ENCODE results near the gene STRN. TPM values are rescaled to one million over a fixed set of nuclear protein-coding genes. Genes with fewer than 3 reads are reported as not detected.

Gene STRN
- total and polyA plus RNA-seq, 9 of the 15 experiments (the other 6 are each of a cell fraction or from before 2014, with no cell fraction given) = 1.3 to 31.2 (median 20.0) TPM

GRCh38 chr2:36801088-36801487, 165.2 kb downstream of the STRN start (continued):
- TF ChIP-seq CTCF (IDR thresholded peaks at IDR 0.05 in 2 of 3, conservative IDR thresholded peaks at IDR 0.05 in 1 of 3; ENCODE audit: insufficient read depth in 2 of 3, low read depth in 1 of 3, low read length in 3 of 3) = no peak
- TF ChIP-seq POU5F1 (IDR thresholded peaks at IDR 0.05; ENCODE audit: borderline replicate concordance, low read depth, low read length, partially characterized antibody) = no peak

GRCh38 chr2:36800381-36800780, 166.0 kb downstream of the STRN start:
- no peaks in the 10 kb centered on the region for H3K9me3 ChIP-seq (replicated peaks; ENCODE audit: control insufficient read depth, insufficient read depth, low read depth, low read length)
- H3K4me3 ChIP-seq = no peak overlapping the region
- CTCF ChIA-PET (ENCODE audit: low intra/inter-chr PET ratio) = no interaction called here
- H3K79me2 ChIP-seq (ENCODE audit: control insufficient read depth, insufficient read depth, low read length) = no peaks in the 10 kb centered on the region
- in situ Hi-C loops (cut with MboI) = no loop called here
- no peak overlapping the region for H3K4me2 ChIP-seq (ENCODE audit: insufficient read depth, low read length)
- ATAC-seq (peak; percentile 70), DNase-seq (ENCODE audit: extremely low read depth in 1 of 4, low spot score in 3 of 4) (peak in 2 of 4 experiments; percentile 17 to 22), FAIRE-seq (no peak)
- peaks cover 23% of the 10 kb centered on the region in 2 experiments; a peak in 4 of 5 replicates for H3K27me3 ChIP-seq (ENCODE audit: control insufficient read depth in 2 of 2, insufficient read depth in 2 of 2, low read length in 2 of 2)
- H3K9ac ChIP-seq (ENCODE audit: insufficient read depth in 1 of 2, low read depth in 2 of 2, low read length in 2 of 2) = no peak overlapping the region
- POLR2A ChIA-PET = interaction anchor here (0.7 kb wide), 1 partner anchor 10 kb away, joined by 3 read pairs; no protein-coding TSS in a partner anchor
- intact Hi-C loops (cut with micrococcal nuclease) = no loop called here
- no peak overlapping the region for H2AFZ ChIP-seq (ENCODE audit: low read depth, low read length)
- H4K20me1 ChIP-seq (replicated peaks; ENCODE audit: control insufficient read depth, insufficient read depth, low read length) = no peaks in the 10 kb centered on the region
- 5% methylated on average over 11 of the region's 11 CpGs for WGBS (ENCODE audit: insufficient coverage, low coverage, missing lambda C conversion rate)
- no peaks in the 10 kb centered on the region for H3K36me3 ChIP-seq (ENCODE audit: control insufficient read depth, insufficient read depth, low read length)
- H3K27ac ChIP-seq (ENCODE audit: extremely low read depth, low read depth, low read length) = no peak overlapping the region
- no peaks in the 10 kb centered on the region for H3K9me1 ChIP-seq (ENCODE audit: control insufficient read depth, insufficient read depth, low read length)
- no TSS peak for BruUV-seq (replicated peaks)
- H3K4me1 ChIP-seq (replicated peaks in 1 of 2; ENCODE audit: control insufficient read depth in 2 of 2, insufficient read depth in 2 of 2, low read length in 2 of 2) = no peaks in the 10 kb centered on the region; a peak in 1 of 5 replicates
- TF ChIP-seq EGR1 (conservative IDR thresholded peaks at IDR 0.05) = peak; percentile 54
- TF ChIP-seq E2F6 (IDR thresholded peaks at IDR 0.05; ENCODE audit: borderline replicate concordance in 1 of 2, extremely low read depth in 1 of 2, insufficient read depth in 1 of 2, insufficient read length in 1 of 2, low read depth in 1 of 2, low read length in 1 of 2, poor library complexity in 1 of 2, severe bottlenecking in 1 of 2) = peak in 1 of 2 experiments; percentile 42
- TF ChIP-seq NRF1 (conservative IDR thresholded peaks at IDR 0.05 in 1 of 2, IDR thresholded peaks at IDR 0.05 in 1 of 2) = peak; percentile 54 to 61; a peak in 3 of 4 replicates
- TF ChIP-seq CC2D1A (IDR thresholded peaks at IDR 0.05) = no peak

Measured in K562 (cell line).